ENCODE results near the gene SCARF2.
A peak's percentile ranks its signal among the peaks of the same experiment; 100 is the strongest.
"Not testable (repeated sequence)": the region's sequence is repeated elsewhere in the genome, so short reads cannot be mapped to it uniquely, and the experiment has no call there.

SCARF2 gene

DNA sequence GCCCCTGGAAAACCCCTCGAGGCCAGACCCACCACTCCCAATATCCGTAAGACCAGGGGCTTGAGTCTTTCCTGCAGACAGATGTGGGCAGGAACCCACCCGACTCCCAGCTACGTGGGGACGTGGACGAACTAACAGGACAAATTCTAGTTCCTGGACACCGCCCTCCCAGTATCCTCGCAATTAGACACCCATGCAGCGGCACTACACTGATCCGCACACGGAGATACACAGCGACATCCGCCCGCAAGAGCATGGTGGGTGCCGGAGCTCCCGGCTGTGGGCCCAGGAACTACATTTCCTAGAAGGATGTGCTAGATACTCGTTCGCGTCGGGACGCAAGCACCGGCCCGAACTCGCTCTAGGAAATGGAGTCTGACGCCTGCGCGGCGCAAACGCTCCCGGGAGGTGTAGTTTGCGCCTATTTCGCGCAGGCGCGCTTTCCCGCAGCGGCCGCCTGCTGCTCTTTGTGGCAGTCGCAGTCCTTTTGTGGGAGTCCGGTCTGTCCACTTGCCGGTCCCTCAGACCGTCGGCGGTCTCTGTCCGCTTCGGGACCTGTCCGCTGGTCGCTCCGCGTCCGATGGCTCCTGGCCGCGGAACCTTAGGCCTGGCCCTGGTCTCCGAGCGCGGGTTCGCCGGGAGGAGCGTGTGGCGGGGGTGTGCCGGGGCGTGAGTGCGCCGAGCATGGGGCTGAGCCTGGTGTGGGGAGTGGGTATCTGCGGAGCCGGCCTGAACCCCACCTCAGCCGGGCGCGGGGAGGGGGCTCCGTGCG lies 43.7 kb downstream of the SCARF2 start, which contains the start of gene ZNF74:
ZNF74 (plus strand) TSS at position 447 of the 772 bp plus-strand sequence. CDS start 478 bp downstream, outside the sequence.
- Mint-ChIP-seq H3K9me3 (no peaks in the 10 kb centered on the region), H3K4me3 (peak within 1 kb of the TSS; percentile 85), H3K27ac (peak within 1 kb of the TSS; percentile 92), H3K27me3 (no peaks in the 10 kb centered on the region), H3K36me3 (ENCODE audit: low read depth) (peaks cover 4% of the 10 kb centered on the region), H3K4me1 (peaks cover 32% of the 10 kb centered on the region)
- ATAC-seq (peak; percentile 91), DNase-seq (peak; percentile 83)

DNA sequence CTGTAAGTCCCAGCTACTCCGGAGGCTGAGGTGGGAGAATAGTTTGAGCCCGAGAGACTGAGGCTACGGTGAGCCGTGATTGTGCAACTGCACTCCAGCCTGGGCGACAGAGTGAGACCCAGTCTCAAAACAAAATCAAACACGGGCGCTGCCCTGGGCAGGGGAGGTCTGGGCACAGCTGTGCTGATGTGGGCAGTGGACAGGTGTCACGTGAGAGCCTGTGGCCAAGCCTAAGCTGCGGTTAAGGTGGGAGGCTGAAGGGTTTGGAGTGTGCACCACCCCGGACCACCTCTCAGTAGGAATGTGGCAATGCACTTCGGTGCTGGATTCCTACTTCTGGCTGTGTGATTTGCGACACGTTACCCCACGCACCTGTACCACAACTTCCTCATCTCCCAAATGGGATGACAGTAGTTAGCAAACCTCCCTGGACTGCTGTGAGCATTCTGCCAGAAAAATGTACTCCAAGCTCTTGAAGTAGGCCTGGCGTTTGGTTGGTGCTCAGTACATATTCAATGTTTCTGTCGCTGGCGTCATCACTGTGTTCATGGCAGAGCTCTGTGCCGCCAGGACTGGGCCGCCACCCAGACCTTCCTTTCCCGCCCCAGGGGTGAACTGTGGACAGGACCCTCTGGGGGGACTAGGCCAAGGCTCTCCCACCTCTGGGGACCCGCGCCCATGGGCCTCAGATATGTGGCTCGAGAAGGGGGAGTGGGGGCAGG lies 44.5 kb downstream of the SCARF2 start:
- Mint-ChIP-seq H3K4me1 (peaks cover 29% of the 10 kb centered on the region), H3K27me3 (no peaks in the 10 kb centered on the region), H3K4me3 (peak overlapping the region; percentile 85), H3K27ac (peak overlapping the region; percentile 92), H3K9me3 (no peaks in the 10 kb centered on the region), H3K36me3 (ENCODE audit: low read depth) (peaks cover 4% of the 10 kb centered on the region)
- peak; percentile 10 for DNase-seq
- ATAC-seq, result no peak

DNA sequence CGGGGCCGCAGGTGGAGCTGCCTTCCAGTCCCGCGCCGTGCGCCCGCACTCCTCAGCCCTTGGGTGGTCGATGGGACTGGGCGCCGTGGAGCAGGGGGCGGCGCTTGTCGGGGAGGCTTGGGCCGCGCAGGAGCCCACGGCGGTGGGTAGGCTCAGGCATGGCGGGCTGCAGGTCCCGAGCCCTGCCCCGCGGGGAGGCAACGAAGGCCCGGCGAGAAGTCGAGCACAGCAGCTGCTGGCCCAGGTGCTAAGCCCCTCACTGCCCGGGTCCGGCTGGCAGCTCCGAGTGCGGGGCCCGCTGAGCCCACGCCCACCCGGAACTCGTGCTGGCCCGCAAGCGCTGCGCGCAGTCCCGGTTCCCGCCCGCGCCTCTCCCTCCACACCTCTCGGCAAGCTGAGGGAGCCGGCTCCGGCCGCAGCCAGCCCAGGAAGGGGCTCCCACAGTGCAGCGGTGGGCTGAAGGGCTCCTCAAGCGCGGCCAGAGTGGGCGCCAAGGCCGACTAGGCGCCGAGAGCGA lies 45.2 kb downstream of the SCARF2 start:
- H3K36me3 Mint-ChIP-seq (ENCODE audit: low read depth); H3K27me3 Mint-ChIP-seq; H3K27ac Mint-ChIP-seq; H3K9me3 Mint-ChIP-seq; ATAC-seq; DNase-seq; H3K4me3 Mint-ChIP-seq: not testable (repeated sequence)
- H3K4me1 Mint-ChIP-seq, result peaks cover 27% of the 10 kb centered on the region

GRCh38 chr22:20391222-20391621 lies 46.4 kb downstream of the SCARF2 start:
- Mint-ChIP-seq H3K9me3 (no peaks in the 10 kb centered on the region), H3K27ac (no peak overlapping the region), H3K27me3 (no peaks in the 10 kb centered on the region), H3K4me1 (peaks cover 22% of the 10 kb centered on the region), H3K4me3 (no peak overlapping the region), H3K36me3 (ENCODE audit: low read depth) (no peaks in the 10 kb centered on the region)
- DNase-seq (no peak), ATAC-seq (no peak)

DNA sequence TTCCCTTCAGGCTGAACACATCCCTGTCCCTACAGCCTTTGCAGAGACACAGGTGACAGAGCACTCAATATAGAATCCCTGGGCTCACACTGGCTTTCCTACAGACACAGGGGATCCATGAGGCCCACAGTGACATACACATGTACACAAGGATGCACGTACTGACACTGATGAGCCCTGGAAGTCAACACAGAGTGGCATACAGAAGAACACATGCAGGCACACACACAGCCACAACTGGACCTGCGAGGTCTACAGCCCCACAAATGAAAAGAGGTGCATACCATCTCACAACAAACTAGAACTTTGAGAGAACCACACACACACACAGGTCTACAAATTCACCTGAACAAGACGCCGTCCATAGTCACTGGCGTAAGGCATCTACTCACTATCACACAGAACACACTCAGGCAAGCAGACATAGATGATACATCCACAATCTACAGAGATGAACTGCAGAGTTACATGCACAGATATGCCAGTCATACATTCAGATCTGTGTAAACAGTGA lies 47.2 kb downstream of the SCARF2 start:
- Mint-ChIP-seq H3K27ac (no peak overlapping the region), H3K27me3 (no peaks in the 10 kb centered on the region), H3K4me1 (peaks cover 14% of the 10 kb centered on the region), H3K9me3 (no peaks in the 10 kb centered on the region), H3K4me3 (no peak overlapping the region), H3K36me3 (ENCODE audit: low read depth) (no peaks in the 10 kb centered on the region)
- DNase-seq, result no peak
- no peak for ATAC-seq

- H3K4me3 Mint-ChIP-seq, result no peak overlapping the region
- H3K27ac Mint-ChIP-seq, result no peak overlapping the region
- DNase-seq, result no peak
- no peaks in the 10 kb centered on the region for H3K9me3 Mint-ChIP-seq
- H3K27me3 Mint-ChIP-seq, result no peaks in the 10 kb centered on the region
- peaks cover 3% of the 10 kb centered on the region for H3K4me1 Mint-ChIP-seq
- ATAC-seq, result no peak
- no peaks in the 10 kb centered on the region for H3K36me3 Mint-ChIP-seq (ENCODE audit: low read depth)
Measured at GRCh38 chr22:20389288-20389687, 48.3 kb downstream of the SCARF2 start.

DNA sequence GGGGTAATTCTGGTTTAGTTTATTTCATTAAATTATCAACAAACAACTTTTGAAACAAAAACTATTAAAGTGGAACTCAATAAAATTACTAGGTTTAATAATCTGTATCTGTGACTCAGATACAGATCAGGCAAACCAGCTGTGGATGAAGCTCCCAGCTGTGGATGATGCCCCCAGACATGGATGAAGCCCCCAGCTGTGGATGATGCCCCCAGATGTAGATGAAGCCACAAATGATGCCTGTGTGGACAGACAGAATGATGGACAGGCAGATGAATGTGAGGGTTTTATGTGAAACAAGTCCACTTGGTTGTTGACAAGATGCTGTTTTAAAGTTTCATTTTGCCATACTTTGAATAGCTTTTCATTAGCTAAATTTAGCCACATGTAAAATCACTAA lies 49.4 kb downstream of the SCARF2 start:
- ATAC-seq (no peak), DNase-seq (no peak)
- no peaks in the 10 kb centered on the region for H3K27me3 Mint-ChIP-seq
- no peak overlapping the region for H3K4me3 Mint-ChIP-seq
- no peak overlapping the region for H3K27ac Mint-ChIP-seq
- H3K36me3 Mint-ChIP-seq (ENCODE audit: low read depth), result no peaks in the 10 kb centered on the region
- no peaks in the 10 kb centered on the region for H3K9me3 Mint-ChIP-seq
- H3K4me1 Mint-ChIP-seq, result no peaks in the 10 kb centered on the region

DNA sequence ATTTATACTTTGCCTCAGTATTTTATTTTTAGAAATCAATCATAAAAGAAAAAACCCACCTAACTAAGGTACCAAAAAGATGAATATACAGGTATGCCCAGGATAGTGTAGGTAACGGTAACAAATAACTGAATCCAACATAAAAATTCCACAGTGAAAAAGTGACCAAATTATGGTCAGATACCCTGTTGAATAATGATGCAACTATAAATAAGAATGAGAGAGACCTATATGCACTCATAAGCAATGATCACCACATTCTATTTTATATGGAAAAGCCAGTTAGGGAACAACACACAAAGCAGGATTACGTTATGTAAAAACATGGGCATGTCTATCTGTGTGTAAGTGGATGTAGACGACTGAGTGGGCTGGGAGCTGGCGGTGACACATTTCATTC lies 50.7 kb downstream of the SCARF2 start:
- H3K4me3 Mint-ChIP-seq, result no peak overlapping the region
- no peaks in the 10 kb centered on the region for H3K27me3 Mint-ChIP-seq
- DNase-seq (no peak), ATAC-seq (no peak)
- no peak overlapping the region for H3K27ac Mint-ChIP-seq
- H3K36me3 Mint-ChIP-seq (ENCODE audit: low read depth), result no peaks in the 10 kb centered on the region
- H3K4me1 Mint-ChIP-seq, result no peaks in the 10 kb centered on the region
- H3K9me3 Mint-ChIP-seq, result no peaks in the 10 kb centered on the region

- no peaks in the 10 kb centered on the region for H3K36me3 Mint-ChIP-seq (ENCODE audit: low read depth)
Measured at GRCh38 chr22:20386336-20386735, 51.3 kb downstream of the SCARF2 start.

GRCh38 chr22:20384865-20385264 lies 52.8 kb downstream of the SCARF2 start:
- no peak overlapping the region for H3K4me3 Mint-ChIP-seq
- DNase-seq, result no peak
- H3K27ac Mint-ChIP-seq, result no peak overlapping the region
- no peak for ATAC-seq
- no peaks in the 10 kb centered on the region for H3K27me3 Mint-ChIP-seq
- no peaks in the 10 kb centered on the region for H3K9me3 Mint-ChIP-seq
- no peaks in the 10 kb centered on the region for H3K4me1 Mint-ChIP-seq
- no peaks in the 10 kb centered on the region for H3K36me3 Mint-ChIP-seq (ENCODE audit: low read depth)

More at GRCh38 chr22:20386336-20386735, 51.3 kb downstream of the SCARF2 start:
- Mint-ChIP-seq H3K9me3 (no peaks in the 10 kb centered on the region), H3K4me1 (no peaks in the 10 kb centered on the region), H3K4me3 (no peak overlapping the region), H3K27me3 (no peaks in the 10 kb centered on the region), H3K27ac (no peak overlapping the region)
- ATAC-seq (no peak), DNase-seq (no peak)

GRCh38 chr22:20384171-20384570 lies 53.5 kb downstream of the SCARF2 start:
- no peak for DNase-seq
- no peak for ATAC-seq
- Mint-ChIP-seq H3K4me1 (no peaks in the 10 kb centered on the region), H3K27me3 (no peaks in the 10 kb centered on the region), H3K9me3 (no peaks in the 10 kb centered on the region), H3K27ac (no peak overlapping the region), H3K4me3 (no peak overlapping the region), H3K36me3 (ENCODE audit: low read depth) (no peaks in the 10 kb centered on the region)

DNA sequence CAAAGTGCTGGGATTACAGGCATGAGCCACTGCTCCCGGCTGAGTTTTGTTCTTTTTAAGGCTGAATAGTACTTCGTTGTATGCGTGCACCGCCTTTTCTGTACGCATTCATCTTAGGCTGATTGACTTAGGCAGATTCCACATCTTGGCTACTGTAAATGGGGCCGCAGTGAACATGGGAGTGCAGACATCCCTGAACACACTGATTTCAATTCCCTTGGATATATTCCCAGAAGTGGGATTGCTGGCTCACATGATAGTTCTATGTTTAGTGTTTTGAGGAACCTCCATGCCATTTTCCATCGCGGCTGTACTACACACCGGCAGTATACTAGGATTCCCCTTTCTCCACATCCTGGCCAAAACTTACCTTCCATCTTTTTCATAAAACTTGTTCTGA lies 54.1 kb downstream of the SCARF2 start:
- ATAC-seq (no peak), DNase-seq (no peak)
- H3K27me3 Mint-ChIP-seq, result no peaks in the 10 kb centered on the region
- no peaks in the 10 kb centered on the region for H3K4me1 Mint-ChIP-seq
- no peaks in the 10 kb centered on the region for H3K9me3 Mint-ChIP-seq
- H3K4me3 Mint-ChIP-seq, result no peak overlapping the region
- no peaks in the 10 kb centered on the region for H3K36me3 Mint-ChIP-seq (ENCODE audit: low read depth)
- H3K27ac Mint-ChIP-seq, result no peak overlapping the region

DNA sequence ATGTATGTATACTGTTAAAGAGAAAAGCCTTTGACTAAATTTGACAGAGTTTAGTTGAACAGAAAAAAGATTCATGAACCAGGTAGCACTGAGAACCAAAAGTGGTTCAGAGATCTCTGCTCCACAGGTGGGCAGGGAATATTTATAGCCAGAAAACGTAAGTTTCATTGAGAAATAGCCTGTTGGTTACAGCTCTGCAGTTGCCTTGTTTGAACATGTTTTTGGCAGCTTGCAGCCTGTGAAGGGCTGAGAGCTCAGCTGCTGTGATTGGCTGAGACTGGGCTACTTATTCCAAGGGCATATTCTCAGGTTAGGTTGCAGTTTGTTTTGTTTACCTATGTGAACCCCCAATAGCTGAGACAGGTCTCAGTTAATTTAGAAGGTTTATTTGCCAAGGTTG lies 57.1 kb downstream of the SCARF2 start:
- Mint-ChIP-seq H3K36me3 (ENCODE audit: low read depth) (no peaks in the 10 kb centered on the region), H3K4me1 (no peaks in the 10 kb centered on the region), H3K4me3 (no peak overlapping the region), H3K27ac (no peak overlapping the region), H3K9me3 (no peaks in the 10 kb centered on the region), H3K27me3 (no peaks in the 10 kb centered on the region)
- ATAC-seq (no peak), DNase-seq (no peak)

DNA sequence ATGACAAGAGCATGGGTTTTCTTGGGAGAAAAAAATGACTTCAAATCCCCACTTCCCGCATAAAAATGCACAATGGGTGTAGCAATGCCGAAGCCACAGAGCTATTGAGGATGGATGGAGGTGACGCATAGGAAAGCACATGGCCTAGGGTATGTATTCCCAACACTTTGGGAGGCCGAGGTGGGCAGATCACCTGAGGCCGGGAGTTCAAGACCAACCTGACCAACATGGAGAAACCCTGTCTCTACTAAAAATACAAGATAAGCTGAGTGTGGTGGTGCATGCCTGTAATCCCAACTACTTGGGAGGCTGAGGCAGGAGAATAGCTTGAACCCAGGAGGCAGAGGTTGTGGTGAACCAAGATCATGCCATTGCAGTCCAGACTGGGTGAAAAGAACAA lies 58.9 kb downstream of the SCARF2 start:
- H3K9me3 Mint-ChIP-seq; H3K4me3 Mint-ChIP-seq; ATAC-seq; H3K27me3 Mint-ChIP-seq; H3K27ac Mint-ChIP-seq; H3K36me3 Mint-ChIP-seq (ENCODE audit: low read depth); H3K4me1 Mint-ChIP-seq; DNase-seq: not testable (repeated sequence)

- ATAC-seq (no peak), DNase-seq (no peak)
- no peaks in the 10 kb centered on the region for H3K36me3 Mint-ChIP-seq (ENCODE audit: low read depth)
Measured at GRCh38 chr22:20378110-20378509, 59.5 kb downstream of the SCARF2 start.

More at GRCh38 chr22:20378110-20378509, 59.5 kb downstream of the SCARF2 start:
- H3K4me1 Mint-ChIP-seq, result no peaks in the 10 kb centered on the region
- H3K4me3 Mint-ChIP-seq, result no peak overlapping the region
- H3K9me3 Mint-ChIP-seq, result peaks cover 4% of the 10 kb centered on the region
- H3K27ac Mint-ChIP-seq, result no peak overlapping the region
- peaks cover 4% of the 10 kb centered on the region for H3K27me3 Mint-ChIP-seq

Measured in activated naive CD8-positive, alpha-beta T cell treated with anti-CD3 and anti-CD28 coated beads, Interleukin-2, amount 50 U/mL, for 24 hours (primary cell).